ENCODE data around the gene BAZ1A. TPM values are rescaled to one million over a fixed set of nuclear protein-coding genes. Genes with fewer than 3 reads are reported as not detected.

The BAZ1A gene
- total RNA-seq, 1 experiment from 2014 or later = 17.8 TPM

DNA sequence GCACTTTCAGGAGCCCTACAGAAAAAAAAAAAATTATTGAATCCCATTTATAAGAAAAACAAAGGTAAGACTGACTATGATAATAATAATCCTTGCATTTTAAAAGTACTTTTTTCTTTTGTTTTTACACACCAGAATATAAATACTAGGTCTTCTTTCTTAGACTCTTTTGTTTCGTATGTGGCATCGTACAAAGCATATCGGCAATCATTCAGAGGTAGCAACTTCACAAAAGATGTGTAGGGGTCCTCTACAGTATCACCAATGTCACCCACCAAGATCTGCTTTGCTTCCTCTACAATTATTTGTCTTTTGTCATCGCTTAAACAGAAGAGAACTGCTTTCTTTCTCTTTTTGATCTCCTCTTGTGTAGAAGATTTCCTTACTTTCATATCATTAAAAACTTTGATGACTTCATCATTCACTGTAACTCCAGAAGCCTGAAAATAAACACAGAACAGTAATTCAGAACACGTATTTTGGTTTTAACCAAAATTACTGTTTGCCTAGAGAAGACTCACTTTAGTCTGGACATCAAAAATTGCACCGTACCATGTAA lies 162.0 kb downstream of the BAZ1A start:
- Histone ChIP-seq H3K23ac (ENCODE audit: insufficient read length, low read depth, low read length) (no peak overlapping the region), H3K9me3 (ENCODE audit: control insufficient read depth, low read depth, low read length) (no peaks in the 10 kb centered on the region), H2BK5ac (ENCODE audit: insufficient read length, low read length) (no peak overlapping the region), H3K79me1 (ENCODE audit: insufficient read depth, low read depth, low read length, poor library complexity, severe bottlenecking) (no peaks in the 10 kb centered on the region), H4K91ac (ENCODE audit: insufficient read length, low read depth, low read length) (no peak overlapping the region), H3K79me2 (ENCODE audit: insufficient read depth, low read length) (no peaks in the 10 kb centered on the region), H3K9ac (ENCODE audit: extremely low read depth, insufficient read length, low read length) (peak overlapping the region; percentile 90), H4K20me1 (ENCODE audit: control insufficient read depth, insufficient read depth, insufficient read length) (no peaks in the 10 kb centered on the region), H3K4ac (ENCODE audit: low read depth, low read length) (no peak overlapping the region), H2BK120ac (ENCODE audit: low read depth, low read length, poor library complexity, severe bottlenecking) (no peak overlapping the region), H2BK12ac (ENCODE audit: insufficient read length, low read depth, low read length) (no peak overlapping the region), H4K8ac (replicated peaks; ENCODE audit: insufficient read length, low read depth, low read length) (no peak overlapping the region), H3K14ac (ENCODE audit: insufficient read depth, low read length) (no peak overlapping the region), H2AFZ (ENCODE audit: low read length) (no peak overlapping the region), H3K27me3 (ENCODE audit: insufficient read depth, low read length) (no peaks in the 10 kb centered on the region), H3K4me2 (ENCODE audit: insufficient read depth, insufficient read length, low read length) (peak overlapping the region; percentile 96), H3K56ac (ENCODE audit: insufficient read length, low read depth, low read length) (no peak overlapping the region), H3K4me1 (ENCODE audit: insufficient read depth, low read length) (no peaks in the 10 kb centered on the region), H2BK20ac (ENCODE audit: low read depth, low read length, poor library complexity, severe bottlenecking) (no peak overlapping the region), H3K18ac (ENCODE audit: insufficient read length, low read depth, low read length) (no peak overlapping the region), H4K5ac (ENCODE audit: insufficient read length, low read depth, low read length) (no peak overlapping the region), H3K27ac (ENCODE audit: insufficient read length, low read depth, low read length) (no peak overlapping the region), H3K23me2 (ENCODE audit: insufficient read length, low read depth, low read length, poor library complexity, severe bottlenecking) (peaks cover 8% of the 10 kb centered on the region), H3T11ph (ENCODE audit: low read length) (no peak overlapping the region), H2BK15ac (ENCODE audit: low read depth, low read length) (no peak overlapping the region), H2AK5ac (ENCODE audit: insufficient read length, low read length) (no peak overlapping the region)
- Mint-ChIP-seq H3K27ac (no peak overlapping the region), H3K4me3 (peak overlapping the region; percentile 87 to 91), H3K9me3 (no peaks in the 10 kb centered on the region), H3K4me1 (peaks cover 10 to 11% of the 10 kb centered on the region in 2 experiments), H3K27me3 (ENCODE audit: low read depth) (peaks cover 13% of the 10 kb centered on the region), H3K36me3 (ENCODE audit: insufficient read depth in 1 of 3, low read depth in 3 of 3) (peaks cover 0 to 18% (median 10%) of the 10 kb centered on the region in 3 experiments; a peak in 5 of 7 replicates)
- TF ChIP-seq, protein P1, sequence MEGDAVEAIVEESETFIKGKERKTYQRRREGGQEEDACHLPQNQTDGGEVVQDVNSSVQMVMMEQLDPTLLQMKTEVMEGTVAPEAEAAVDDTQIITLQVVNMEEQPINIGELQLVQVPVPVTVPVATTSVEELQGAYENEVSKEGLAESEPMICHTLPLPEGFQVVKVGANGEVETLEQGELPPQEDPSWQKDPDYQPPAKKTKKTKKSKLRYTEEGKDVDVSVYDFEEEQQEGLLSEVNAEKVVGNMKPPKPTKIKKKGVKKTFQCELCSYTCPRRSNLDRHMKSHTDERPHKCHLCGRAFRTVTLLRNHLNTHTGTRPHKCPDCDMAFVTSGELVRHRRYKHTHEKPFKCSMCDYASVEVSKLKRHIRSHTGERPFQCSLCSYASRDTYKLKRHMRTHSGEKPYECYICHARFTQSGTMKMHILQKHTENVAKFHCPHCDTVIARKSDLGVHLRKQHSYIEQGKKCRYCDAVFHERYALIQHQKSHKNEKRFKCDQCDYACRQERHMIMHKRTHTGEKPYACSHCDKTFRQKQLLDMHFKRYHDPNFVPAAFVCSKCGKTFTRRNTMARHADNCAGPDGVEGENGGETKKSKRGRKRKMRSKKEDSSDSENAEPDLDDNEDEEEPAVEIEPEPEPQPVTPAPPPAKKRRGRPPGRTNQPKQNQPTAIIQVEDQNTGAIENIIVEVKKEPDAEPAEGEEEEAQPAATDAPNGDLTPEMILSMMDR (conservative IDR thresholded peaks at IDR 0.05) = no peak
- no peak for DNase-seq
- WGBS (ENCODE audit: extremely low coverage, insufficient read length, low lambda C conversion rate) = no CpG with 5 or more reads among the region's 6 CpGs
